ENCODE measurements around the gene ZDBF2.
"Not testable (repeated sequence)": the region's sequence is repeated elsewhere in the genome, so short reads cannot be mapped to it uniquely, and the experiment has no call there.

Gene ZDBF2

GRCh38 chr2:206323486-206323885, 49.0 kb downstream of the ZDBF2 start:
- no peak for DNase-seq (ENCODE audit: low spot score)

DNA sequence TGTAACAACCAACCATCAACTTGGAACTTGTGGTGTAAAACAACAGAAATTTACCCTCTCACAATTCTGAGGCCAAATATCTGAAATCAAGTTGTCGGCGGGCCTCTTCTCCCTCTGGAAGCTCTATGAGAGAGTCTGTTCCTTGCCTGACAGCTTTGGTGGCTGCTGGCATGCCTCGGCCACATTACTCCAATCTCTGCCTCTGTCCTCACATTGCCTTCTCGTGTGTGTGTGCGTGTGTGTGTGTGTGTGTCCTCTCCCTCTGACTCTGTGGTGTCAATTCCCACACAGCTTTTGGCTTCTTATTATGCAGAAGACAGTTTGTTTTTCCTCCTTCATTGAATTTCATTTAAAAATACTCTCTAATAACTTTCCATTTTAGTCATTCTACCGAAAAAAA, 50.4 kb downstream of the ZDBF2 start:
- DNase-seq (ENCODE audit: low spot score) = no peak

- no peak for DNase-seq (ENCODE audit: low spot score)
These were observed 54.5 kb downstream of the ZDBF2 start for GRCh38 chr2:206328974-206329373.

GRCh38 chr2:206336861-206337260, 62.4 kb downstream of the ZDBF2 start:
- DNase-seq (ENCODE audit: low spot score) = no peak

GRCh38 chr2:206337956-206338355, 63.5 kb downstream of the ZDBF2 start:
- no peak for DNase-seq (ENCODE audit: low spot score)

DNA sequence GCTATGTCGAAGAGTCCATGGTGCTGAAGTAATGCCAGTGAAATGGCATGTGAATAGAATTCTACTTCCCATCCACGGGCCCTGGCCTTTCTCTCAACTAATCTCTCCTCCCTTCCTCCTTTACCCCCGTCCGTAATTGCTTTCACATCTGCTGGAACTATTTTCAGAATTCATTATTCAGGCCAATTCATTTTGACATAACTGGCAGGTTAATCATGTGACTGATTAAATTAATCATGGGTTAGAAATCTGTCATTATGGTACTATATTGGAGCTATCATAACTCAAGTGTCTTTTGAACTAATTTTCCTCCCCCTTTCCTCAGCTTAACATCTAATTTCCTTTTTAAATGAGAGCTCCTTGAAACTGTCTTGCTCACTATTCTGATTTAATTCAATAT, 66.9 kb downstream of the ZDBF2 start:
- no peak for DNase-seq (ENCODE audit: low spot score)

- no peak for DNase-seq (ENCODE audit: low spot score)
These were observed 68.7 kb downstream of the ZDBF2 start for GRCh38 chr2:206343144-206343543.

- no peak for DNase-seq (ENCODE audit: low spot score)
These were observed 69.4 kb downstream of the ZDBF2 start for GRCh38 chr2:206343816-206344215.

- DNase-seq (ENCODE audit: low spot score) = no peak
These were observed 71.1 kb downstream of the ZDBF2 start for GRCh38 chr2:206345606-206346005.

GRCh38 chr2:206349375-206349774, 74.9 kb downstream of the ZDBF2 start:
- no peak for DNase-seq (ENCODE audit: low spot score)

DNA sequence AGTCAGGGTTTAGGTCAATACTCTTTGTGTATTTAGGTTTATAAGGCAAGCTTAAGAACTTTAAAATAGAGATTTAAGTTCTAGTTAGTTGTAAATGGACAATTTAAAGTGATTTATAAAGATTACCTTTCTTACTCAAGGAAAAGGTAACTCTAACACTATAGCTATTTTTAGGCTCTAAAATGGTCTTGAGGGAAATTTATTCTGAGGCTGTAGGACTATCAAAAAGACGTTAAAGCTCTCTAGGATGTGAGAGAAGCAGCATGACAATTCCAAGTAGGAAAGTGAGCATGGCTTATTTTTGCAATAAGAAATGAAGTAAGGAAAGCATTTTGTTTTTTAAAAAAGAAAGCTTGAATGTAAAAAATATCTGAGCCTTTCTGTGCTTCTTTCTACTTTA, 78.1 kb downstream of the ZDBF2 start:
- no peak for DNase-seq (ENCODE audit: low spot score)

DNA sequence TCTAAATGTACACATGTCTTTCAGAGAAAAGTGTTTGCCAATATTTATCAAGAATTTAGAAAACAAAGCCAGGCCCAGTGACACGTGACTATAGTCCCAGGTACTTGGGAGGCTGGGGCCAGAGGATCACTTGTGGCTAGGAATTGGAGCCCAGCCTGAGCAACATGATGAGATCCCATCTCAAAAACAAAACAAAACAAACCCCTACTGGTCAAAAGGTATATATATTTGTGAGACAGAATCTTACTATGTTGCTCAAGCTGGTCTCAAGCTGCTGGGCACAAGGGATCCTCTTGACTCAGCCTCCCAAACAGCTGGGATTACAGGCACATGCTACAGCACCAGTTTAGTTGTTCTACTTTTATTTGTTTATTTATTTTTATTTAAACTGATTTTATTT, 79.2 kb downstream of the ZDBF2 start:
- no peak for DNase-seq (ENCODE audit: low spot score)

- DNase-seq (ENCODE audit: low spot score) = no peak
These were observed 79.7 kb downstream of the ZDBF2 start for GRCh38 chr2:206354129-206354528.

- DNase-seq (ENCODE audit: low spot score) = not testable (repeated sequence)
These were observed 82.4 kb downstream of the ZDBF2 start for GRCh38 chr2:206356840-206357239.

- not testable (repeated sequence) for DNase-seq (ENCODE audit: low spot score)
These were observed 86.4 kb downstream of the ZDBF2 start for GRCh38 chr2:206360840-206361239.

DNA sequence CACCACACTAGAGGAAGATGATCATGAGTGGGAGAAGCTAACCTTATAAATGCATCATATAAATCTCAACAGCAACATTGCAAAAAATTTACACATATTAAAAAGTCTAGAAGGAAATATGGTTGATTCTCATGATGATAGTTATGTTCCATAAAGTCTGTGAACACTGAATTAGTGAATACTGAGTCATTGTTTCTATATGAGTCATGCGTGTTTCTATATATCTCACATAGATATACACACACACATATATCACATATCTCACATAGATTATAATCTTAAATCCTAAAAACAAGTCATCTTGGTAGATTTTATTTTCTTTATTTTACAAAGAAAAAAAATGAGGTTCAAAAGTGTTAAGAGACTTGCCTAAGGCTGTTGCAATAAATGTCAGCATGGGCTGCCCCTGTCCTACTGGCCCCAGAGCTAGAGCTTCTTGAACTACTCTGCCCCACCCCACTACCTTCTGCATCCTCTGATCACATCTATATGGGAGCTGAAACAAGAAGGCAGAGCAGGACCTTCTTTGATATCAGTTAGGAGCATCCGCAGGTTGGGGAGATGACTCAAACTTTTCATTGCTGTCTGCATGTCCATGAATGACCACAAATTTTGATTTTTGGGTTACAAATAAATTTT, 87.1 kb downstream of the ZDBF2 start:
- no peak for DNase-seq (ENCODE audit: low spot score)

All from kidney capillary endothelial cell (primary cell).